Calu3 (cell line): ENCODE results near the gene HPSE2. TPM values are rescaled to one million over a fixed set of nuclear protein-coding genes. Genes with fewer than 3 reads are reported as not detected.

Experiments
- BruUV-seq: library from RNA; stranded (reverse); fragments of 400-500 nt; replicated peaks from 2 replicates; lab custom pipeline; 2021; lab: Mats Ljungman, UMichigan
- CTCF ChIA-PET: fragments of 300-600 bp; sonication (Branson Sonifier 250); formaldehyde crosslinking; loops from one replicate; lab custom pipeline; 2022; ENCODE audit warnings: antibody characterized with exemption; lab: Charles Lee
- DNase-seq: peaks from one replicate; pipeline ENCODE4 v3.0.0; 2022
- H3K27ac Mint-ChIP-seq: one replicate; pipeline ENCODE4 v1.8.0; 2022; ENCODE audit warnings: mixed read lengths; ENCODE audit not compliant: unreplicated experiment
- H3K27me3 Mint-ChIP-seq: one replicate; pipeline ENCODE4 v1.8.0; 2022; ENCODE audit warnings: mixed read lengths; ENCODE audit not compliant: unreplicated experiment
- H3K36me3 Mint-ChIP-seq: one replicate; pipeline ENCODE4 v1.8.0; 2022; ENCODE audit warnings: mild to moderate bottlenecking, moderate library complexity, mixed read lengths; ENCODE audit not compliant: insufficient read depth, unreplicated experiment
- H3K4me1 Mint-ChIP-seq: one replicate; pipeline ENCODE4 v1.8.0; 2022; ENCODE audit warnings: mild to moderate bottlenecking, low read depth, mixed read lengths; ENCODE audit not compliant: unreplicated experiment
- H3K4me3 Mint-ChIP-seq: one replicate; pipeline ENCODE4 v1.8.0; 2022; ENCODE audit warnings: mild to moderate bottlenecking, low read depth, moderate library complexity, mixed read lengths; ENCODE audit not compliant: unreplicated experiment
- H3K9me3 Mint-ChIP-seq: one replicate; pipeline ENCODE4 v1.8.0; 2022; ENCODE audit warnings: low read depth, mixed read lengths; ENCODE audit not compliant: unreplicated experiment
- intact Hi-C: fragments of 100-400 bp; cut with micrococcal nuclease; formaldehyde crosslinking; loops from one replicate; pipeline ENCODE4 v1.10.0; 2022; ENCODE audit not compliant: unreplicated experiment
- total RNA-seq: library from RNA; stranded (reverse); gene quantifications from 2 replicates; pipeline ENCODE4 v1.2.3, GENCODE V29; 2022
- TF ChIP-seq, protein P1 (sequence below): fragments of 200-600 bp; IDR thresholded peaks from one replicate; pipeline ENCODE4 v1.8.0; 2022; ENCODE audit warnings: antibody characterized with exemption; ENCODE audit not compliant: unreplicated experiment

HPSE2 gene
- total RNA-seq, 1 experiment from 2014 or later = not detected

- DNase-seq = no peak
- CTCF ChIA-PET = no interaction called here
- Mint-ChIP-seq H3K27me3 (peaks cover 42% of the 10 kb centered on the region), H3K4me1 (no peaks in the 10 kb centered on the region), H3K27ac (no peak overlapping the region), H3K36me3 (no peaks in the 10 kb centered on the region), H3K9me3 (no peaks in the 10 kb centered on the region), H3K4me3 (no peak overlapping the region)
- TF ChIP-seq, protein P1, sequence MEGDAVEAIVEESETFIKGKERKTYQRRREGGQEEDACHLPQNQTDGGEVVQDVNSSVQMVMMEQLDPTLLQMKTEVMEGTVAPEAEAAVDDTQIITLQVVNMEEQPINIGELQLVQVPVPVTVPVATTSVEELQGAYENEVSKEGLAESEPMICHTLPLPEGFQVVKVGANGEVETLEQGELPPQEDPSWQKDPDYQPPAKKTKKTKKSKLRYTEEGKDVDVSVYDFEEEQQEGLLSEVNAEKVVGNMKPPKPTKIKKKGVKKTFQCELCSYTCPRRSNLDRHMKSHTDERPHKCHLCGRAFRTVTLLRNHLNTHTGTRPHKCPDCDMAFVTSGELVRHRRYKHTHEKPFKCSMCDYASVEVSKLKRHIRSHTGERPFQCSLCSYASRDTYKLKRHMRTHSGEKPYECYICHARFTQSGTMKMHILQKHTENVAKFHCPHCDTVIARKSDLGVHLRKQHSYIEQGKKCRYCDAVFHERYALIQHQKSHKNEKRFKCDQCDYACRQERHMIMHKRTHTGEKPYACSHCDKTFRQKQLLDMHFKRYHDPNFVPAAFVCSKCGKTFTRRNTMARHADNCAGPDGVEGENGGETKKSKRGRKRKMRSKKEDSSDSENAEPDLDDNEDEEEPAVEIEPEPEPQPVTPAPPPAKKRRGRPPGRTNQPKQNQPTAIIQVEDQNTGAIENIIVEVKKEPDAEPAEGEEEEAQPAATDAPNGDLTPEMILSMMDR = no peak
- no TSS peak for BruUV-seq
- intact Hi-C loops = no loop called here
Measured at GRCh38 chr10:98613446-98613845, 622.2 kb downstream of the HPSE2 start.

- DNase-seq = no peak
- Mint-ChIP-seq H3K36me3 (no peaks in the 10 kb centered on the region), H3K27ac (no peak overlapping the region), H3K4me1 (no peaks in the 10 kb centered on the region), H3K4me3 (no peak overlapping the region), H3K9me3 (no peaks in the 10 kb centered on the region), H3K27me3 (peaks cover 49% of the 10 kb centered on the region)
- CTCF ChIA-PET = no interaction called here
- TF ChIP-seq, protein P1 = no peak
- intact Hi-C loops = no loop called here
- no TSS peak for BruUV-seq
Measured at GRCh38 chr10:98611436-98611835, 624.2 kb downstream of the HPSE2 start.

DNA sequence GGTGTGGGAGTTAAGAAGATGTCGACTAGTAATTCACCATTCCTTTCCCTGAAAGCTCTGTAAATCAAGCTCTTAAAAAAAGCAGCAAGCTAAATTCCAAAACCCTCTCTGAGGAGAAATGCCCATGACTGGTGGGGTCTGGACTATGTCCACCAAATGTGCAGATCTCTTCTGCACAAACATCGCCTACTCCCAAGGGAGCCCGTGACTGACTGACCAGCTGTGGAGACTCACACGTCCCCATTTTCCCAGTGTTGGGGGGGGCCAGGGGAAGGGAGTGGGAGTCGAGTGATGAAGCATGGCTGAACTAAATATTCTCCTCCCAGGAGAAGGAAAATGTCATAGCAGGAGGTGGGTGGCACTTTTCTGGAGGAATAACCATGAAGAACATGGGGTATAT, 624.8 kb downstream of the HPSE2 start:
- CTCF ChIA-PET = no interaction called here
- no peaks in the 10 kb centered on the region for H3K36me3 Mint-ChIP-seq
- no peak overlapping the region for H3K4me3 Mint-ChIP-seq
- TF ChIP-seq, protein P1 = no peak
- H3K9me3 Mint-ChIP-seq = no peaks in the 10 kb centered on the region
- intact Hi-C loops = no loop called here
- H3K27me3 Mint-ChIP-seq = peaks cover 49% of the 10 kb centered on the region
- DNase-seq = no peak
- H3K4me1 Mint-ChIP-seq = no peaks in the 10 kb centered on the region
- no peak overlapping the region for H3K27ac Mint-ChIP-seq
- BruUV-seq = no TSS peak

DNA sequence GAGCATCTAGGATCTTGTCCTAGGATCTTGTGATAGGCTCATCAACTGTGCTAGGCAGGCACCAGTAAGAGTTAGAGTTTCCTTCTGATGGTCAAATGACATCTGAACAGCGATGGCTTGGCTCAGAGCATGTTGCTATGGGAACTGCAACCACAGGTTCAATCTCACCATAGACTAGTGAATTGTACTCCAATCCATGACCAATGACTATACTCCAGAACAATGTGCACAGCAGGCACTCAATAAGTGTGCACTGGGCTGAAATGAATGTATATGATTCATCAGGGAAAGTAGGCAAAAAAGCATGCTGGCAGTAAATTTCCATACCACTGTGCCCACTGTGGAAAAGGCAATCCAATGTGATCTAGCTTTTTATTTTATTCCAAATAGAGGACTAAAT, 625.4 kb downstream of the HPSE2 start:
- Mint-ChIP-seq H3K36me3 (no peaks in the 10 kb centered on the region), H3K4me3 (no peak overlapping the region), H3K27me3 (peaks cover 49% of the 10 kb centered on the region), H3K9me3 (no peaks in the 10 kb centered on the region), H3K27ac (no peak overlapping the region), H3K4me1 (no peaks in the 10 kb centered on the region)
- no peak for DNase-seq
- CTCF ChIA-PET = no interaction called here
- BruUV-seq = no TSS peak
- intact Hi-C loops = no loop called here
- TF ChIP-seq, protein P1 = no peak
